ENCODE measurements around the gene PXDN.

DNA sequence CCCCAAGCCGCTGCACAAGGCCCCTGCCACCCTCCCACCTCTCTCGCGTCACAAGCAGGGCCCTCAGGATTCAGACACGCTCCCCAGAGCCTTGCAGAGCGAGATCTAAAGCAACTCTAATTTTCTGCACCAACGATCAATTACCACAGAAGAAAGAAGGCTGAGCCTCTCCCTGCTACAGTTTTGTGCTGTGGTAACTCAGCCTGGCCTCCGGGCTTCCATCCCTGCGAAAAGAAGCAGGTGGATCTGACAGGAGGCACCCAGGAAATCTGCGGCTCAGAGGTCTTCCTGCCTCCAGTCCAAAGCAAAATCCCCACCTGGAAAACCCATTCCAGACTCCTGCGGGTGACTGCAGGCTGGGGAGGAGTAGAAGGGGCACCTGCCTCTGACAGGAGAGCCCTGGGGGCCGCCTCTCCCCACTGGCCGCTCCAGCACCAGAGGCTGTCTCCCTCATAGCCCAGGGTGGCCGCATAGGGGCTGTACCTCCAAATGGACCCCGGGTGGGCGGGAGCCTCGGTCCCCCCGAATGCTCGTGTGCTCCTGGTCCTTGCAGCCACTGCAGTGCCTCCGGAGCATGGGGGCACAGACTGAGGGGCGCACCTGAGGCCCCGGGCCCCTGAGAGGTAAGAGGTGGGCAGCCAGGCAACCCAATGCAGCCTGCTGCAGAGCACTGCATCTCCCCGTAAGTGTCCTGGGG, 31.0 kb downstream of the PXDN start:
- TF ChIP-seq, protein P1, sequence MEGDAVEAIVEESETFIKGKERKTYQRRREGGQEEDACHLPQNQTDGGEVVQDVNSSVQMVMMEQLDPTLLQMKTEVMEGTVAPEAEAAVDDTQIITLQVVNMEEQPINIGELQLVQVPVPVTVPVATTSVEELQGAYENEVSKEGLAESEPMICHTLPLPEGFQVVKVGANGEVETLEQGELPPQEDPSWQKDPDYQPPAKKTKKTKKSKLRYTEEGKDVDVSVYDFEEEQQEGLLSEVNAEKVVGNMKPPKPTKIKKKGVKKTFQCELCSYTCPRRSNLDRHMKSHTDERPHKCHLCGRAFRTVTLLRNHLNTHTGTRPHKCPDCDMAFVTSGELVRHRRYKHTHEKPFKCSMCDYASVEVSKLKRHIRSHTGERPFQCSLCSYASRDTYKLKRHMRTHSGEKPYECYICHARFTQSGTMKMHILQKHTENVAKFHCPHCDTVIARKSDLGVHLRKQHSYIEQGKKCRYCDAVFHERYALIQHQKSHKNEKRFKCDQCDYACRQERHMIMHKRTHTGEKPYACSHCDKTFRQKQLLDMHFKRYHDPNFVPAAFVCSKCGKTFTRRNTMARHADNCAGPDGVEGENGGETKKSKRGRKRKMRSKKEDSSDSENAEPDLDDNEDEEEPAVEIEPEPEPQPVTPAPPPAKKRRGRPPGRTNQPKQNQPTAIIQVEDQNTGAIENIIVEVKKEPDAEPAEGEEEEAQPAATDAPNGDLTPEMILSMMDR (conservative IDR thresholded peaks at IDR 0.05; ENCODE audit: low read length), result no peak
- TF ChIP-seq EZH2phosphoT487 (IDR thresholded peaks at IDR 0.05; ENCODE audit: borderline replicate concordance), result no peak

Measured in Loucy (cell line).